Spleen (tissue), 11 donors: Measurements from ENCODE around the gene CCDC102A. TPM values are rescaled to one million over a fixed set of nuclear protein-coding genes. Genes with fewer than 3 reads are reported as not detected.
A peak's percentile ranks its signal among the peaks of the same experiment; 100 is the strongest.
"Not testable (repeated sequence)": the region's sequence is repeated elsewhere in the genome, so short reads cannot be mapped to it uniquely, and the experiment has no call there.

ENCODE experiments used
- DNase-seq: peaks from one replicate; pipeline ENCODE4 v3.0.0-alpha.2; 2020
- H3K27ac ChIP-seq, 8 donors: fragments of 200-600 bp; sonication (generic) in 7 of 8; 1 replicate in 4 of 8; 2 replicates in 4 of 8; pipeline versions ENCODE4 v1.5.0 to v1.8.0; 2016 to 2021; ENCODE audit warnings: inconsistent platforms in 4 of 8, mild to moderate bottlenecking in 4 of 8, moderate library complexity in 1 of 8
- H3K27me3 ChIP-seq, 7 donors: fragments of 200-600 bp; sonication (generic) in 6 of 7; replicated peaks in 1 of 7; 1 replicate in 4 of 7; 2 replicates in 3 of 7; pipeline versions ENCODE4 v1.5.0 to v1.8.0; 2016 to 2021; ENCODE audit warnings: inconsistent platforms in 3 of 7, mild to moderate bottlenecking in 1 of 7
- H3K36me3 ChIP-seq, 6 donors: fragments of 200-600 bp; sonication (generic) in 5 of 6; 1 replicate in 4 of 6; 2 replicates in 2 of 6; pipeline versions ENCODE4 v1.5.0 to v1.8.0; 2016 to 2021; ENCODE audit warnings: inconsistent platforms in 2 of 6
- H3K4me1 ChIP-seq, 6 donors: fragments of 200-600 bp; sonication (generic) in 5 of 6; 1 replicate in 3 of 6; 2 replicates in 3 of 6; pipeline versions ENCODE4 v1.5.0 to v1.8.0; 2016 to 2021; ENCODE audit warnings: inconsistent platforms in 3 of 6
- H3K4me3 ChIP-seq, 8 donors: fragments of 200-600 bp; sonication (generic) in 7 of 8; 1 replicate in 4 of 8; 2 replicates in 4 of 8; pipeline versions ENCODE4 v1.5.0 to v1.8.0; 2016 to 2021; ENCODE audit warnings: inconsistent platforms in 4 of 8, mild to moderate bottlenecking in 4 of 8, moderate library complexity in 2 of 8
- H3K9me3 ChIP-seq, 8 donors: fragments of 200-600 bp; sonication (generic) in 7 of 8; 1 replicate in 4 of 8; 2 replicates in 4 of 8; pipeline versions ENCODE4 v1.5.0 to v1.8.0; 2016 to 2021; ENCODE audit warnings: inconsistent platforms in 4 of 8
- POLR2A ChIP-seq, 3 donors: fragments of 450-650 bp; IDR thresholded peaks; one replicate each; pipeline ENCODE4 v1.5.1; 2017; ENCODE audit warnings: antibody characterized with exemption in 3 of 3, mild to moderate bottlenecking in 1 of 3
- POLR2AphosphoS5 ChIP-seq, 3 donors: sonication (generic); formaldehyde crosslinking; IDR thresholded peaks; one replicate each; pipeline ENCODE4 v1.5.1; 2017; ENCODE audit warnings: antibody characterized with exemption in 3 of 3
- WGBS, 5 donors: extraction: QIAGEN DNeasy Blood & Tissue Kit in 3 of 5; methylation state at CpG; one replicate each; pipeline versions ENCODE4 v1.1.5 to v1.1.7; 2013 to 2018; 5-methylcytosine and 5-hydroxymethylcytosine counted together
- intact Hi-C: fragments of 100-400 bp; cut with DNase I; formaldehyde crosslinking; loops from one replicate; pipeline ENCODE4 v1.15.0; 2023; ENCODE audit warnings: low total_unique reads
- polyA plus RNA-seq, 3 donors: library from polyadenylated mRNA; stranded (reverse); fragments of 200-250 nt; gene quantifications; one replicate each; pipeline ENCODE4 v1.2.1, GENCODE V29; 2013
- total RNA-seq, 7 donors: library from RNA; depleted of rRNA in 3 of 7; stranded (reverse); fragments of >200 nt in 3 of 7; fragmentation: NEBNext Ultra II Directional in 4 of 7; extraction: Animal tissue kit (Norgen Biotek cat#: 25700) in 4 of 7; gene quantifications; one replicate each; pipeline versions ENCODE4 v1.1.0 to v1.2.1, GENCODE V29; 2016 to 2021
- TF ChIP-seq, protein P1 (sequence below), 11 experiments: fragments of 200-600 bp in 7 of 11; fragments of 450-650 bp in 4 of 11; sonication (generic) in 4 of 11; IDR thresholded peaks in 8 of 11; conservative IDR thresholded peaks in 3 of 11; 1 replicate in 7 of 11; 2 replicates in 4 of 11; pipeline versions ENCODE4 v1.4.0 to v1.8.0; 2016 to 2021; ENCODE audit warnings: antibody characterized with exemption in 11 of 11, inconsistent platforms in 4 of 11, mild to moderate bottlenecking in 1 of 11
- donor health status: healthy with polysubstance abuse.
- donor health status: DM: no; HTN: no; CAD: no; lungs with moderate emphysema.
- donor health status: DM: no; HTN: no; CAD: no.
- donor health status: Bipolar disorder and iron deficiency.
- donor health status: healthy.
- donor health status: DM: no; HTN: no; CAD: no.
- donor health status: DM: yes; HTN: yes; CAD: no.

Gene CCDC102A
- total and polyA plus RNA-seq, 10 donors: 4.6 to 14.8 (median 7.8) TPM

DNA sequence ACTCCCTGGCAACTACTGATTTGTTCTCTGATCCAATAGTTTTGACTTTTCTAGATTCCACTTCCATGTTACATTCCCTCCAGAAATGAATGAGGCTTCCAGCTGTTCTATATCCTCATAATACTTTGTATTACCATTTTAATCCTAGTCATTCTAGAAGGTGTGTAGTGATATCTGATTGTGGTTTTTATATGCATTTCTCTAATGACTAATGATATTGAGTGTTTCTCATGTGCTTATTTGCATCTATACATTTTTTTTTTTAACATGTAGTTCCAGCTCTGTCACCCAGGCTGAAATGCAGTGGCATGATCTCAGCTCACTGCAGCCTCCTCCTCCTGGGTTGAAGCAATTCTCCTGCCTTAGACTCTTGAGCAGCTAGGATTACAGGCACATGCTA, 13.4 kb upstream of the CCDC102A start:
- TF ChIP-seq, protein P1, sequence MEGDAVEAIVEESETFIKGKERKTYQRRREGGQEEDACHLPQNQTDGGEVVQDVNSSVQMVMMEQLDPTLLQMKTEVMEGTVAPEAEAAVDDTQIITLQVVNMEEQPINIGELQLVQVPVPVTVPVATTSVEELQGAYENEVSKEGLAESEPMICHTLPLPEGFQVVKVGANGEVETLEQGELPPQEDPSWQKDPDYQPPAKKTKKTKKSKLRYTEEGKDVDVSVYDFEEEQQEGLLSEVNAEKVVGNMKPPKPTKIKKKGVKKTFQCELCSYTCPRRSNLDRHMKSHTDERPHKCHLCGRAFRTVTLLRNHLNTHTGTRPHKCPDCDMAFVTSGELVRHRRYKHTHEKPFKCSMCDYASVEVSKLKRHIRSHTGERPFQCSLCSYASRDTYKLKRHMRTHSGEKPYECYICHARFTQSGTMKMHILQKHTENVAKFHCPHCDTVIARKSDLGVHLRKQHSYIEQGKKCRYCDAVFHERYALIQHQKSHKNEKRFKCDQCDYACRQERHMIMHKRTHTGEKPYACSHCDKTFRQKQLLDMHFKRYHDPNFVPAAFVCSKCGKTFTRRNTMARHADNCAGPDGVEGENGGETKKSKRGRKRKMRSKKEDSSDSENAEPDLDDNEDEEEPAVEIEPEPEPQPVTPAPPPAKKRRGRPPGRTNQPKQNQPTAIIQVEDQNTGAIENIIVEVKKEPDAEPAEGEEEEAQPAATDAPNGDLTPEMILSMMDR (IDR thresholded peaks at IDR 0.05 in 8 of 11, conservative IDR thresholded peaks at IDR 0.05 in 3 of 11): no peak
- TF ChIP-seq POLR2AphosphoS5 (IDR thresholded peaks at IDR 0.05) (no peak), POLR2A (IDR thresholded peaks at IDR 0.05) (no peak)
- DNase-seq: no peak
- Histone ChIP-seq H3K27me3 (no peaks in the 10 kb centered on the region), H3K36me3 (peaks cover 0 to 8% (median 0%) of the 10 kb centered on the region in 6 donors), H3K4me3 (no peak overlapping the region), H3K27ac (no peak overlapping the region), H3K4me1 (peaks cover 8 to 69% (median 29%) of the 10 kb centered on the region in 6 donors), H3K9me3 (peaks cover 0 to 6% (median 0%) of the 10 kb centered on the region in 8 donors)
- intact Hi-C loops: no loop called here

DNA sequence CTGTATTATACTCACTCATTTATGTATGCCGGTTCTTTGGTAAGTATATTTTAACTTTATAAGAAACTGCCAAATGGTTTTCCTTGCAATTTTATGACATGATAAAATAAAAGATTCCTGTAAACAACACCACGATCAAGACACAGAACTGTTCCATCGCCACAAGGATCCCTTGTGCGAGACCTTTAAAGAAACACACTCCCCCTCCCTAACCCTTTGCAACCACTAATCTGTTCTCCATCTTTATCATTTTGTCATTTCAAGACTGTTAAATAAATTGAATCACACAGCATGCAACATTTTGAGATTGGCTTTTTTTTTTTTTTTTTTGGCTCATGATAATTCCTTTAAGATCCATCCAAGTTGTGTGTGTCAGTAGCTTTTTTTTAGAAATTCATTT, 12.0 kb upstream of the CCDC102A start:
- peaks cover 0 to 8% (median 0%) of the 10 kb centered on the region in 6 donors for H3K36me3 ChIP-seq
- intact Hi-C loops: no loop called here
- no peak for DNase-seq
- WGBS, 5 donors: 77 to 90% (median 81%) methylated on average over 4 of the region's 4 CpGs
- H3K4me1 ChIP-seq: peaks cover 13 to 82% (median 43%) of the 10 kb centered on the region in 6 donors
- no peaks in the 10 kb centered on the region for H3K9me3 ChIP-seq
- H3K27me3 ChIP-seq: no peaks in the 10 kb centered on the region
- TF ChIP-seq POLR2A (IDR thresholded peaks at IDR 0.05) (no peak), POLR2AphosphoS5 (IDR thresholded peaks at IDR 0.05) (no peak)
- TF ChIP-seq, protein P1 (IDR thresholded peaks at IDR 0.05 in 8 of 11, conservative IDR thresholded peaks at IDR 0.05 in 3 of 11): no peak
- H3K4me3 ChIP-seq: no peak overlapping the region
- H3K27ac ChIP-seq: no peak overlapping the region

DNA sequence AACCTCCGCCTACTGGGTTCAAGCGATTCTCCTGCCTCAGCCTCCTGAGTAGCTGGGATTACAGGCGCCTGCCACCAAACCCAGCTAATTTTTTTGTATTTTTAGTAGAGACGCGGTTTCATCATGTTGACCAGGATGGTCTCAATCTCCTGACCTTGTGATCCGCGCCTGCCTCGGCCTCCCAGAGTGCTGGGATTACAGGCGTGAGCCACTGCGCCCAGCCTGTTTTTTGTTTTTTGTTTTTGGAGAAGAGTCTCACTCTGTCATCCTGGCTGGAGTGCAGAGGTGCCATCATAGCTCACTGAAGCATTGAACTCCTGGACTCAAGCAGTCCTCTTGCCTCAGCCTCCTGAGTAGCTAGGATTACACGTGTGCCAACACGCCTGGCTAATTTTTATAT, 11.2 kb upstream of the CCDC102A start:
- H3K36me3 ChIP-seq, H3K27me3 ChIP-seq, intact Hi-C loops, DNase-seq, H3K27ac ChIP-seq, H3K4me3 ChIP-seq, H3K9me3 ChIP-seq: not testable (repeated sequence)
- 89 to 97% (median 93%) methylated on average over 12 of the region's 12 CpGs for WGBS, 5 donors
- H3K4me1 ChIP-seq: peaks cover 13 to 88% (median 52%) of the 10 kb centered on the region in 6 donors

DNA sequence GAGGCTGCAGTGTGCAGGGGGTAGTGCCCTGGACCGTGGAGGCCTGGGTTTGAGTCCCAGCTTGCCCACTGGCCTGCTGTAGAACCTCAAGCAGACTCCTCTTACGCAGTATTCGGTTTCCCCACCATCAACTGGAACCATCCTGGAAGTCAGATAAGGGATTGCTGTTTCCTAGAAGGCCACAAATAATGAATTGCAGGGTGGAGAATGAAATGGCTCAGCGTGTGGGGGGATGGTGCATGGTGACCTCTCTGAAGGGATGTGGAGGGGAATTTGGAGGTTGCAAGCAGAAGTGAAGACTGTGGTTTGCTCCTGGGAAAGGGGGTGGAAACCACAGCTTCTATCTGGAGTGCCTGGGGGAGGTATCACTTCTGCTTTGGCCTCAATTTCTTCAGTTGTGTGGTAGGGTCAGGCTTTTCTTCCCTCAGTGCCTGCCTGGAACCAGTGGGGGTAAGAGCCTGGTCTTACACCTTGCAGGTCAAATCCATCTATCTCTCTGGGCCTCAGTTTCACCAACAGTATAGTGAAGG, 7.8 kb upstream of the CCDC102A start:
- H3K9me3 ChIP-seq: no peaks in the 10 kb centered on the region
- H3K27ac ChIP-seq: peak overlapping the region in 4 of 8 donors; percentile 53 to 71 (median 61)
- H3K36me3 ChIP-seq: no peaks in the 10 kb centered on the region
- peaks cover 15 to 100% (median 64%) of the 10 kb centered on the region in 6 donors for H3K4me1 ChIP-seq
- no peak for TF ChIP-seq POLR2A (IDR thresholded peaks at IDR 0.05)
- TF ChIP-seq POLR2AphosphoS5 (IDR thresholded peaks at IDR 0.05): peak in 2 of 3 donors; percentile 57 to 84
- DNase-seq: peak; percentile 80
- H3K27me3 ChIP-seq: peaks cover 0 to 4% (median 0%) of the 10 kb centered on the region in 7 donors
- intact Hi-C loops: no loop called here
- 6 to 43% (median 25%) methylated on average over 4 of the region's 4 CpGs for WGBS, 5 donors
- H3K4me3 ChIP-seq: peak overlapping the region in 7 of 8 donors; percentile 39 to 64 (median 49)

DNA sequence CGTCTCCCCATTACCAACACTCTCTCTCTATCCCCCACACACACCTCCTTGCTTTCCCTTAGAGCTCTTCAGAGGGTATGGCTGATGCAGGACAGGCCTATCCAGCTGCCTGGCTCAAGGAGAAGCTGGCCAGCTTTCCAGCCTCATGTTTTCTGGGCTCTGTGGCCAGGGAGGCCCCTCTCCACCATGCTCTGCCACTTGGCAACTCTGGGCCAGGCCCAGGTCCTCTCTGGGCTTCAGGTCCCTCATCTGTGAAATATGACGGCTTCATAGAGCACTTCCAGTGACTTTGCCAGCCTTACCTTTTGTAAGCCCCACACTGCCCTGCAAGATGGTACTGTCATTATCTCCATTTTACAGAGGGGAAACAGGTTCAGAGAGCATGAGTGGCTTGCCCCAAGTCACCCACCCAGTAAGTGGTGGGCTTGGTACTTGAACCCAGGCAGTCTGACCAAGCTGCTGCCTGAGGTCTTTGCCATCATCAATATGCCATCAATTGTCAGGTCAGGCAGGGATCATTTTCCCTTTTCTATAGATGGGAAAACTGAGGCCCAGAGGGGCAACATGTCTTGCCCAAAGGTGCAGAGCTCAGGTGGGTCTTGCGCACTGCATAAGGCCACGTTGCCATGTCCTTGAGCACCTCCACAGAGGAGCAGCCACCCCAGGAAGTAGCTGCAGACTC, 5.5 kb upstream of the CCDC102A start:
- TF ChIP-seq POLR2AphosphoS5 (IDR thresholded peaks at IDR 0.05) (no peak), POLR2A (IDR thresholded peaks at IDR 0.05) (no peak)
- TF ChIP-seq, protein P1 (IDR thresholded peaks at IDR 0.05 in 8 of 11, conservative IDR thresholded peaks at IDR 0.05 in 3 of 11): no peak
- intact Hi-C loops: no loop called here
- peak; percentile 72 for DNase-seq
- Histone ChIP-seq H3K9me3 (no peaks in the 10 kb centered on the region), H3K36me3 (no peaks in the 10 kb centered on the region), H3K27ac (peak overlapping the region in 5 of 8 donors; percentile 33 to 71 (median 59)), H3K4me3 (peak overlapping the region in 6 of 8 donors; percentile 42 to 64 (median 54)), H3K27me3 (peaks cover 0 to 9% (median 0%) of the 10 kb centered on the region in 7 donors), H3K4me1 (peaks cover 38 to 100% (median 82%) of the 10 kb centered on the region in 6 donors)
- 60 to 74% (median 67%) methylated on average over 4 of the region's 4 CpGs for WGBS, 5 donors
